Stimulated activated CD4-positive, alpha-beta T cell treated with anti-CD3 and anti-CD28 coated beads, Interleukin-15, amount 100 ng/mL, for 48 hours (primary cell): ENCODE data around the gene TNFRSF21.
A peak's percentile ranks its signal among the peaks of the same experiment; 100 is the strongest.
"Not testable (repeated sequence)": the region's sequence is repeated elsewhere in the genome, so short reads cannot be mapped to it uniquely, and the experiment has no call there.

ENCODE experiments used
- DNase-seq, 2 donors: peaks; one replicate each; pipeline ENCODE4 v3.0.0-alpha.2; 2020; ENCODE audit warnings: low read depth in 2 of 2

The TNFRSF21 gene, protein sequence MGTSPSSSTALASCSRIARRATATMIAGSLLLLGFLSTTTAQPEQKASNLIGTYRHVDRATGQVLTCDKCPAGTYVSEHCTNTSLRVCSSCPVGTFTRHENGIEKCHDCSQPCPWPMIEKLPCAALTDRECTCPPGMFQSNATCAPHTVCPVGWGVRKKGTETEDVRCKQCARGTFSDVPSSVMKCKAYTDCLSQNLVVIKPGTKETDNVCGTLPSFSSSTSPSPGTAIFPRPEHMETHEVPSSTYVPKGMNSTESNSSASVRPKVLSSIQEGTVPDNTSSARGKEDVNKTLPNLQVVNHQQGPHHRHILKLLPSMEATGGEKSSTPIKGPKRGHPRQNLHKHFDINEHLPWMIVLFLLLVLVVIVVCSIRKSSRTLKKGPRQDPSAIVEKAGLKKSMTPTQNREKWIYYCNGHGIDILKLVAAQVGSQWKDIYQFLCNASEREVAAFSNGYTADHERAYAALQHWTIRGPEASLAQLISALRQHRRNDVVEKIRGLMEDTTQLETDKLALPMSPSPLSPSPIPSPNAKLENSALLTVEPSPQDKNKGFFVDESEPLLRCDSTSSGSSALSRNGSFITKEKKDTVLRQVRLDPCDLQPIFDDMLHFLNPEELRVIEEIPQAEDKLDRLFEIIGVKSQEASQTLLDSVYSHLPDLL

DNA sequence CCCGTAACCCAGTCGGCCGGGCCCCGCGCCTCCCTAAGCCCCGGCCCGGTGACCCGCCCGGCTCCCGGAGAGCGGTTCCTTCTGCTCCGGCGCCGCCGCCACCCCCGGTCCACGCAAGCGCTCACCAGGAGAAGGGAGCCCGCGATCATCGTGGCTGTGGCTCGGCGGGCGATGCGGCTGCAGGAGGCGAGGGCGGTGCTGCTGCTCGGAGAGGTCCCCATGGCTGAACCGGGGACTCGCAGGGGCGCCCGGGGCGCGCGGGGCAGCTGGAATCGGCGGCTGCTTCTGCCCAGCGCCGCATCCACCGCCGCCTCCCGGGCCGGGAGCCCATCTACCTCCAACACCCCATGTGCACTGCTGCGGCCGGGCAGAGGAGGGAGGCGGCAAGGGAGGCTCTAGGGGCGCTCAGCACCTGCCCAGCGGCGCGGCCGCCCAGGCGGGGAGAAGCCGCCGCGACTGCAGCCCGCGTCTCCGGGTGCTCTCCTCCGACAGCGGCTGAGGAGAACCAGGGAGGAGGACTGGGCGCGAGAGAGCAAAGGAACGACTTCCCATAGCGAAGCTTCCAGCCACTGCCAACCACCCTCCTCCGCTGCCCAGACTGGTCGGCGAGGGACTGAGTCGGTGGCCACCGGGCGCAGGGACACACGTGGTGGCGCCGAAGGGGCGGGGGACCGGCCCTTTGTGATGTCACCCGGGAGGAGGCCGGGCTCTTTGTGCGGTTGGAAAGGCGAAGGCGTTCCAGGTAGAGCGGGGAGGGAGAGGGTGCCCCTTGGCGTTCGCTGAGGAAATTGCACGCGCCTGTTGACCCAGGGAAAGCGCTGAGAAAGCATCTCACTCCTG is at the start of gene TNFRSF21:
TSS of gene TNFRSF21 (minus strand) at position 615 of the 840 bp plus-strand sequence. CDS start at position 221, 394 bp downstream.
- DNase-seq: peak; percentile 75 to 76

DNA sequence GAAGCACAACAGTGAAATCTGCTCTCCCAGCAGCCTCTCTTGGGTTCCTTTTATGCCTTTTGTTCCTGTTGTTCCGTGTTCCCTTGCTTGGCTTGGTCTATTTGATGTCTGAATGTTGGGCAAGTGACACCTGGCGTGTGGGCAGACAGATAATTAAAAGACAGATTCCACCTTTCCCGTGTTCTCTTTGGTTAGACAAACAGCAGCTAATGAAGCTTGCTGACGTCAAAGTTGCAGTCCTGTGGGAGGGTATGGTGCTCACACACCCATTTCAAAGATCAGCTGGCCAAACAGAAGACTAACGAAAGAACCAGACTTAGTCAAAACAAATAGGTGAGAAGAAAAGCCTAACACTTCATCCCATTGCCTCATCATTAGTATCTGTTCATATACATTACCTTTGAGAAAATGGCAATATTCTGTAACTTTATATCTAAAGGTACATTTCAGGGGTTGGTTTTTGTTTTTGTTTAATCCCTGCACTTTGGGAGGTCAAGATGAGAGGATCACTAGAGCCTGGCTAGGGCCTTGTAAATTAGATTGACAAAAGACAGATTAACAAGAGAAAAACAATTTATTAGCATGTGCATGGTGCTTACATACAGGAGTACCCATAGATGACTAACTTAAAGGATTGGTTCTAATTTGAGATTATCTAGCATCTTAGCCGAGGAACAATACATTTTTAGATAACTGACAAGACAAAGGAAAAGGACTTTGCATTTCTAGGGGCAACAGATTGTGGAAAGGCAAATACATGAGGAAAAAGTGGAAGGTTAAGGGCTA is 48.9 kb upstream of the TNFRSF21 start:
- no peak for DNase-seq

DNA sequence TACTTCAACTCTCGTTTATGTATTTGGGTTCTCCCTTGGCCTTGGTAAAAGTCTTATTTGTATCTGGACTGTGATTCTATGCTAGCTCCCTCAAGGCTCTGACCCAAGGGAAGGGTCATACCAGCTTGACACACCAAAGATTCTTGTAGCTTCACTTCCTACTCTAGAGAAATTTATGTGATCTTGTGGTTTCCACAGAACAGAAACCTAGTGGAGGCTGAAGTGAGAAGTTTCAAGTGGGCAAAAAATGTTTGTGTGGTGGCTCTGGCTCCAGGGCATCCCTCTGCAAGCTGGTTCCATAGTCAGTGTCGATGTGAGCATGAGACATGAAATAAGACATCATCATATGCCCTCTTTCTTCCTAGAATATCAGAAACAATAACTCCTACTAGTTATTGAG is 48.1 kb upstream of the TNFRSF21 start:
- no peak for DNase-seq

DNA sequence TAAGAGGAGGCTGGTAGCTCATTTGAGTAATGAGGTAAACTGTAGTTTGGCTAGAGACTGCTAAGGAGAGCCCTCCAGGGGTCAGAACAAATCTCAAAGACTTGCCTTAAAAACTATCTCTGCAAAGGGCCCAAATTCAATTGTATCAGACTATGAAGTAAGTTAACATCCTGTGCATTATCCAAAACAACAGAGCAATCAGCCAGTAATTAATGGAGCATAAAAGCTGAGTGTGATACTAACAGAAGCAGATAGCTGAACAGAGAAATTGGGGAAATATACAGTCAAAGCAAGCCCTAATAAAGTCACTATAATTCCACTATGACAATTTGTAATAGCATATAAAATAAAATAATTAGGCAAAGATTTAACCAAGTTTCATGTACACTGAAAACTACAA is 45.8 kb upstream of the TNFRSF21 start:
- DNase-seq: no peak

DNA sequence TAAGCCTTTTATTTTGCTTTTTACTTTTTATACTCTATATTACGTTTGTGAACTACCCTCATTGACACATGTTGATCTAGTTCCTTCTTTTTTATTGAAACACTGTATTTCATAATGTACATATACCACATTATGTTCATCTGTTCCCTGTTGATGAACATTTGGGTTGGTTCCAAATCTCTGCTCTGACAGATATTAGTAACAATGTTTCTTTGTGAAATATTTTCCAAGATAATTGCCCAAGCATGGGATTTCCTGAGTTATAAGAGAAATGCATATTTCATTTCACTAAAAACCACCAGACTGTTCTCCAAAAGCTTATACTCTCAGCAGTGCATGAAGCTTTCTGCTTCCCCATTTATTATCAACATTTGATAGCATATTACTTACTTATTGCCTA is 44.2 kb upstream of the TNFRSF21 start:
- DNase-seq: no peak

DNA sequence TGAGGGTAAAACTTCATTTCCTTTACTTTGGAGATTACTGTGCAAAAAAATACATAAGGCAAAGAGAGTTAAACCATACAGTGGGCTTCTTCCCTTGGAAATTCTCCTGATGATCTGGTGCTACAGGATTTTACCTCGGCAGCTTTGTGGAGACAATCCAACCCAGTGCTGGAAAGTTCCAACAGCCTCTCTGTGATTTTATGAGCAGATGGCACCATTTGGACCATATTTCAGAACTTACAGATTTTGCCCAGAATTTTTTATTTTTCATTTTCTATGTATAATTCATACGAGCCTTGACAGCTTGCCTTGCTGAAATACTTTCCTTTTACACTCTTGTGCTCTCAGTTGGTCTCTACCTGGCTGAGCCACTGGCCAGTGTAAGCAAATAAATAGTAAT is 43.3 kb upstream of the TNFRSF21 start:
- no peak for DNase-seq

DNA sequence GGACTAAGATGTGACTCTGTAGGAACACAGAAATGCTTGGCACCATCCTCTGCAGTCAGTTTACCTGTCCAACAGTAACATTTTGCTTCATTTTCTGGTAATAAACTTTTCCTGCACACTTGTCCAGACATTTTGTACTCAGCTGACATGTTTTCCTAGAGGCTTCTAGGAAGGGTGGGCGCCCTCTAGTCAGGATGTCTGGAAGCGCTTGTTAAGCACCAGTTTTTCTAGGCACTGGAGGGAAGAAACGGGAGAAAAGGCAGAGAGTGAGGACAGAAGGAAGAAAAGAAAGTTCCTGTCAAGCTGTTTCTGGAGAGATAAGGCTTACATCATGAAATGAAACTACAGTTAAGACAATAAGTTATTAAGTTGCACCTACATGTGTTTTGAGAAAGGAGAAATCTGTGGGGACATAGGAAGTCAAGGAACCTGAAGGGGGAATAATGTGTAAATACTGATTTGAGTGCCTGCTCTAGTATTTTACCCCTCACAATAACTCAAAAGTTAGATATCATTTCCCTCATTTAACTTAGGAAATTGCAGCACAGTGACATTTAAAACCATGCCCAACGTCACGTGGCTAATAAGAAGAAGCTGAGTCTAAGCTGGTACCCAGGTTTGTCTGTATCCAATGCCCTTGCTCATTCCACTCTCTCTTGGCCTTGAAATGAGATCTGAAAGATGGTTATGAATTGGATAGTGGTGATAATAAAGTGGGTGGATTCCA is 42.7 kb upstream of the TNFRSF21 start:
- DNase-seq: no peak

DNA sequence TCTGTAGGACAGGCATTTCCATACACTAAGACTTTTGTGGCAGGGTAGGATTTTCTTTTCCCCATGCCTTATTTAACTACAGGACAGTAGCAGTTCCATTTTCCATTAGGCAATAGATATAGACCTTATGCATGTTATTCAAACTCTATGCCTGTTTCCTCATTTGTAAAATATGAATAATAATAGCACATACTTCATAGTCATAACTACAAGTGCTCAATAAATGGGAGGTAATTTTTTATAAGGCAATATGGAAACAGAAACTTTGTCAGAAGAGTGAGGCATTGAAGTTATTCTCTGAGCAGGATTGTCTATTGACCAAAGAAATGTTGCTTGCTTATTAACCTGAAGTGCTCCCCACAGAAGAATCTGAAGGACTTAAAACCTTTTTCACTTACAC is 41.9 kb upstream of the TNFRSF21 start:
- no peak for DNase-seq

DNA sequence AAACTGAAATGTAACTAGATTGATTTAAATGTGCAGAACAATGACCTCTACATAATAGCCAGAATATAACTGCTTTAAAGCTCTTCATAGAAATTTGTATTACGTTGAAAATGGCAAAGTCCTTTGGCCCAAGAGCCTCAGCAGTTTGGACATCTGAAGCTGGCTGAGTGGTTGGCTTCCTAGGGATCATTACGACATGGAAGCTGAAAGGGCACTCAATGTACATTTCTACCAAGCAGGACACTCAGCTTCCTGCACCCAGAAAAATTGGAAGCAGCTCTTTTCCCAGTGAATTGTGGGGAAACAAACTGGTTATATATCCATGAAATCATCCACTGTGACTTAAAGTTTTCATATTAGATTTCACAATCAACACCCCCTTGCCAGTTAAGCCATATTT is 40.2 kb upstream of the TNFRSF21 start:
- DNase-seq: no peak

DNA sequence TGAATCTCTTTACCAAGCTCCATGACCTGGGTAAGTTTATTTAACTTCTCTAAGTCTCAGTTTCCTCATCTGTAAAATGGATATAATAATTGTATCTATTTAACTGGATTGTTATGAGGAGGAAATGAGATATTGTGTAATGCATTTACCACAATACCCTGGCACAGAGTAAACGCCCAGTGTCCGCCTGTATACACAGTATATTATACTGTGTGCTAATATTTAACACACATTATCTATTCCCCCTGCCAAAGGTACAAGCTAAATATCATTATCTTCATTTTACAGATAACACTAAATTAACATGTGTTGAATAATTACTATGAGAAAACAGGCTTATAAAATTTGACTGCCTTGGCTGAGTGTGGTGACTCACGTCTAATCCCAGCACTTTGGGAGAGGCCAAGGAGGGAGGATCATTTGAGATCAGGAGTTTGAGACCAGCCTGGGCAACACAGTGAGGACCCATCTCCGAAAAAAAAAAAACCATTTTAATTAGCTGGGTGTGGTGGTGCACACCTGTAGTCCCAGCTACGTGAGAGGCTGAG is 38.7 kb upstream of the TNFRSF21 start:
- DNase-seq: no peak

DNA sequence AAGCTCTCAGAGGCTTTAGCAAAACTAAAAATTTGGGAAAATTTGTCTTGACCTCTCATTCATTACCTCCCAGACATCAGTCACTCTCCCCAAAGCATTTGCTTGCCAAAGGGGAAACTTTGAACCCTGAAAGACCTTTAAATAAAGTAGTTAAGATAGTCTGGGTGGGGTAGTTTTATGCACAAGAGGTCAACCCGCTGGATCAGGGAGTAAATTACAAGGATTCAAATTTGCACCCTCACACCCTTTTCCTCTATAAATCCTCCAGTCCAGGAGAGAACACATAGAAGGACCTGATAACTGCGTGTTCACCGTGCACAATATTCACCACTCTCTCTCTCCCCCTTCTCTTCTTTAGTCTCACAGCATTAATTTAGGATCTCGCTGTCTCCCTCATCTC is 36.1 kb upstream of the TNFRSF21 start:
- DNase-seq: no peak

DNA sequence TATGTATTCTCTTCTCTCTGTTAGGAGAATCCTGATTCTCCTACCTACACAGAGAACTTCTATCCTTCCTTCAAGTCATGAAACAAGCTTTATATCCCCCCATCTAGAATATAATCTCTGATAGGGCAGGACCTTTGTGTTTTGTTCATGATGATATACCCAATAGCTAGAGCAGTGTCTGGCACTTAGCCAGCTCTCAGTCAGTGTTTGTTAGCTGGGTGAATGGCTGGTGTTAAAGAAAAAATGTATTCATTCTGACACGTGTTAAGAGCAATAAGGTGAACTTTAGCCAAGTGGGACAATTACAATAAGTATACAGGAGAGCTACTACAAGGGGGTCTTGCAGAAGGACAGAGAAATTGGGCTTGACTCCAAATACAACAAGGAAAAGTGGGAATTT is 34.3 kb upstream of the TNFRSF21 start:
- DNase-seq: no peak

DNA sequence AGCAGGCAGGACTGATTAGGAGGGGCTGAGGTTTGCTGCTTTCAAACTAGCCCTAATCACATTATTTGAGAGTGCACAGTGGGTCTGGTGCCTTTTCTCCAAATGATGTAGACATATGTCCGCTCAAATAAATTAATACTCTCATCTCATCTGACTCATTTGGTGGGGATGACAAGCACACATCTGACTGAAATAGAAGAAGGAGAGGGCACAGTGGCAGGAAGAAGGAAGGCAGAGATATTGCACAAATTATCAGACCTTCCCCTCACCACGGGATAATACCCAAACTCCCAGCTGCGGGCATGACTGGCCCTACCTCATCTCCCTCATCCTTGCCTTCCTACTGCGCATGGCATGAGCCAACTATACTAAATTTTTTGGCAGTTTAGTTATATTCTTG is 33.9 kb upstream of the TNFRSF21 start:
- no peak for DNase-seq

DNA sequence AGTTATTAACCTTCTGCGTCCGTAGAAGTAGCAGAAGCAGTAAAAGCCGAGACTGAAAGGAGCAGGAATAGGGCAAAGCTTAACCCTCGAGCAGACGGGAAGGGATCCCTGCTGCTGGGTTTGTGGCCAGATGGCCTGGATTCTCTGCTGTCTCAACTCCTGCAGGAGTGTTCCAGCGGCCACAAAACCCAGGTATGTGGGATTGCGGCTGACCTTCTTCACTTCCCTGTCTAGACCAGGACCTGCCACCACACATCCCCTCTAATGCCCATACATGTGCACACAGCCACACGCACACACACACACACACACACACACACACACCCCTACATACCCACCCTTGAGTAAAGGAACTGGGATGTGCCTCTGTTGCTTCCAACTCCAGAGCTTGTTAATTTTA is 33.1 kb upstream of the TNFRSF21 start:
- no peak for DNase-seq

DNA sequence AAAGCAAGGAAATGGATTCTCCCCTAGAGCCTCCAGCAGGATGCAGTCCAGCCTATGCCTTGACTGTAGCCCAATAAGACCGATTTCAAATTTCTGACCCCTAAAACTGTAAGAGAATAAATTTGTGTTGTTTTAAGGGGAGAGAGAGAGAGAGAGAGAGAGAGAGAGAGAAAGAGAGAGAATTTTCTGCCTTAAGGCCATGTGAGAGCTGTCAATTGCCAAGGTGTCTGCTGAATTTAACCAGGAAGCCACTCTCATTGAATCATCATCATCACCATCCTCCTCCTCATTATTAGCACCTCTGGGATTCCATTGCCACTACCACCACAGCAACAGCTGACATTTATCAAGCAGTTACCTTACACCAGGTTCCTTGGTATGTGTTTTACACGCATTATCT is 27.8 kb upstream of the TNFRSF21 start:
- DNase-seq: no peak

DNA sequence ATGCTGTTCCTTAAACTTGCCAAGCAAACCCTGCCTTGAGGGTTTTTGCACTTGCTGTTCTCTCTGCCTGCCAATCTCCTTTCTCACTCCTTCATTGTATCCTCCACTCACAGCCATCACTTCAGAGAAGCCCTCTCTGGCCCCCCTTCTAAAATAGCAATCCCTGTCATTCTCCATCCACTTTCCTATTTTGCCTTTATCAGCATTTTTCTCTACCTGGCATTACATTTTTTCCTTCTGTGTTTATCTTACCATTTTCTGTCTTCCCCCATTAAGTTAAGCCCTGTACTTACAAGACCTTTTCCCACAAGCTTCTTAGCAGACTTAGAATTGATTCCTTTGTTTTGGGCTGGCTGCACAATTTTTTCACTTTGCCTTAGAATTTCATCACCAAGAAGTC is 26.6 kb upstream of the TNFRSF21 start:
- DNase-seq: no peak

DNA sequence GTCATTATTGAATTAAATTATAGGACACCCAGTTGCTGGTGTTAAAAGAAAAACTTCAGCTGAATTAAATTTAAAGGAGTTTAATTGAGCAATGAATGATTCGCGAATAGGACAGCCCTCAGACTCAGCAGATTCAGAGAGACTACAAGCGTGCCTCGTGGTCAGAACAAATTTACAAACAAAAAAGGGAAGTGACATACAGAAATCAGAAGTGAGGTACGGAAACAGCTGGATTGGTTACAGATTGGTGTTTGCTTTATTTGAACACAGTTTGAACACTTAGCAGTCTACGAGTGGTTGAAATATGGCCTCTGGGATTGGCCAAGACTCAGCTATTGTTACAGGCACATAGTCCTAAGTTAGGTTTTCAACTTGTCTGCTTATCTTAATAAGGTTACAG is 25.8 kb upstream of the TNFRSF21 start:
- no peak for DNase-seq

DNA sequence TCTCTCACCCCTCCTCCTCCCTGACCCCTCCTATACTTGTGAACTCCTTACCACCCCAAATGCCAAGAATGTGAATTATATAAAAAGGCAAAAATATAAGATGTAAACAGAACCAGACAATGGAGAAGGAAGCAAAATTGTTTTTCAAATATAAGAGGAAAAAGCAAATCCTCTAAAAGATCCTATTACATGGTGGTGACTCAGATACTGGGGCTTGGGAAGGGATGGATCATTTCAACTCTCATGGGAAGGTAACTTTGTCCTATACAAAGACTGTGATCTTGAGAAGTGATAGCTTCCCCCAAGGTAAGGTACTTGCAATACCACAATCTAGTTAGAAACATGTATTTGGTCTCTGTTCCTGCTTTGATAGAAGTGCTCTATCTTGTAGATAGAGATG is 24.6 kb upstream of the TNFRSF21 start:
- no peak for DNase-seq

DNA sequence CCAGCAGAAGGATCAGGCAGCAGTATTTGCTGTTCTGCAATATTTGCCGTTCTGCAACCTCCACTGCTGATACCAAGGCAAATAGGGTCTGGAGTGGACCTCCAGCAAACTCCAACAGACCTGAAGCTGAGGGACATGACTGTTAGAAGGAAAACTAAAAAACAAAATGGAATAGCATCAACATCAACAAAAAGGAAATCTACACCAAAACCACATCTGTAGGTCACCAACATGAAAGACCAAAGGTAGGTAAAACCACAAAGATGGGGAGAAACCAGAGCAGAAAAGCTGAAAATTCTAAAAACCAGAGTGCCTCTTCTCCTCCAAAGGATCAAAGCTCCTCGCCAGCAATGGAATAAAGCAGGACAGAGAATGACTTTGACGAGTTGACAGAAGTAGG is 18.9 kb upstream of the TNFRSF21 start:
- DNase-seq: not testable (repeated sequence)

DNA sequence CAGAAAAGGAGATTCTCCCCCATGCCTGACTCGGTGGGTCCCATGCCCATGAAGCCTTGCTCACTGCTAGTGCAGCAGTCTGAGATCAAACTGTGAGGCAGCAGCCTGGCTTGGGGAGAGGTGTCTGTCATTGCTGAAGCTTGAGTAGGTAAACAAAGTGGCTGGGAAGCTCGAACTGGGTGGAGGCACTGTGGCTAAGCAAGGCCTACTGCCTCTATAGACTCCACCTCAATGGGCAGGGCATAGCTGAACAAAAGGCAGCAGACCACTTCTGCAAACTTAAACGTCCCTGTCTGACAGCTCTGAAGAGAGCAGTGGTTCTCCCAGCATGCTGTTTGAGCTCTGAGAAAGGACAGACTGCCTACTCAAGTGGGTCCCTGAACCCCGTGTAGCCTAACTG is 18.4 kb upstream of the TNFRSF21 start:
- not testable (repeated sequence) for DNase-seq

DNA sequence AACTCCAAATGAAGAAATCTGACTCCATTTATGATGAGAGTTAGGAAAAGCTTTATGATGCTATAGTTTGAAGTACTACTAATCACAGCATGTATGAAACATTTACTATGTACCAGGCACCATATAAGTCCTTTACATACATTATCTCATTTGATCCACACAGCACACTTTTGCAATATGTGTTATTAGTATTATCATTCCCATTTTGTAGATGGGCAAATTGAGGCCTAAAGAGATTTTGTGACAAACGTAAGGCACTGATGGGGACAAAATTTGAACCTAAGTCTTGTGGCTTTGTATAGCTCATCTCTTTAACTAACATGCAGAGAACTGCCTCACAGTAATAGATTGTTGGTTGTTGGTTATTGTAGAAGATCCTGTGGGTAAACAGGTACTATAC is 14.2 kb upstream of the TNFRSF21 start:
- DNase-seq: no peak
